Bronchial epithelial cell (primary cell): ENCODE data around the gene GAL3ST2. TPM values are rescaled to one million over a fixed set of nuclear protein-coding genes. Genes with fewer than 3 reads are reported as not detected.
"Not testable (repeated sequence)": the region's sequence is repeated elsewhere in the genome, so short reads cannot be mapped to it uniquely, and the experiment has no call there.

Source experiments
- DNase-seq: peaks from one replicate; pipeline ENCODE4 v3.0.0-alpha.2; 2010; ENCODE audit warnings: low read depth
- FAIRE-seq: peaks from 2 replicates; lab custom pipeline; 2011; peaks lifted over from hg19 to GRCh38; lab: Jason Lieb, UNC
- H3K27me3 ChIP-seq: 2 replicates; pipeline ENCODE4 v1.5.1; 2011; ENCODE audit warnings: low read length; ENCODE audit not compliant: control insufficient read depth, insufficient read depth
- H3K36me3 ChIP-seq: 2 replicates; pipeline ENCODE4 v1.5.1; 2011; ENCODE audit warnings: low read length; ENCODE audit not compliant: control insufficient read depth, insufficient read depth
- H3K4me3 ChIP-seq: 2 replicates; pipeline ENCODE4 v1.5.1; 2011; ENCODE audit warnings: mild to moderate bottlenecking, low read depth, low read length, control low read depth
- CTCF ChIP-seq: IDR thresholded peaks from 2 replicates; pipeline ENCODE4 v1.5.1; 2011; ENCODE audit warnings: mild to moderate bottlenecking, moderate library complexity, low read length, control low read depth, inconsistent platforms; ENCODE audit not compliant: insufficient read depth, severe bottlenecking
- total RNA-seq: library from RNA; depleted of rRNA; stranded (reverse); fragments of >200 nt; gene quantifications from 2 replicates; pipeline ENCODE4 v1.2.1, GENCODE V29; 2014

The GAL3ST2 gene
- total RNA-seq, 1 donor from 2014 or later, result not detected

DNA sequence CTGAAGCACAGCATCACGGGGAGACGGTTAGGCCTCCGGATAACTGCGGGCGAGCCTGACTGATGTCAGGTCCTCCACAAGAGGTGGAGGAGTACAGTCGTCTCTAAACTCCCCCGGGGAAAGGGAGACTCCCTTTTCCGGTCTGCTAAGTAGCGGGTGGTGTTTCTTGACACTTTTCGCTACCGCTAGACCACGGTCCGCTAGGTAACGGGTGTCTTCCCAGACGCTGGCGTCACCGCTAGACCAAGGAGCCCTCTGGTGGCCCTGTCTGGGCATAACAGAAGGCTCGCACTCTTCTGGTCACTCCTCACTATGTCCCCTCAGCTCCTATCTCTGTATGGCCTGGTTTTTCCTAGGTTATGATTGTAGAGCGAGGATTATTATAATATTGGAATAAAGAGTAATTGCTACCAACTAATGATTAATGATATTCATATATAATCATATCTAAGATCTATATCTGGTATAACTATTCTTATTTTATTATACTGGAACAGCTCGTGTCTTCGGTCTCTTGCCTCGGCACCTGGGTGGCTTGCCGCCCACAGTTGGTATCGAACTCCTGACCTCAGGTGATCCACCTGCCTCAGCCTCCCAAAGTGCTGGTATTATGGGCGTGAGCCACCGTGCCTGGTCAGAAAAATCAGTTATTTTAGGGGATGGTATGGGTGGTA, 44.0 kb upstream of the GAL3ST2 start:
- peak; percentile 45 for TF ChIP-seq CTCF
- not testable (repeated sequence) for H3K36me3 ChIP-seq, FAIRE-seq, H3K27me3 ChIP-seq, H3K4me3 ChIP-seq
- peak; percentile 7 for DNase-seq

DNA sequence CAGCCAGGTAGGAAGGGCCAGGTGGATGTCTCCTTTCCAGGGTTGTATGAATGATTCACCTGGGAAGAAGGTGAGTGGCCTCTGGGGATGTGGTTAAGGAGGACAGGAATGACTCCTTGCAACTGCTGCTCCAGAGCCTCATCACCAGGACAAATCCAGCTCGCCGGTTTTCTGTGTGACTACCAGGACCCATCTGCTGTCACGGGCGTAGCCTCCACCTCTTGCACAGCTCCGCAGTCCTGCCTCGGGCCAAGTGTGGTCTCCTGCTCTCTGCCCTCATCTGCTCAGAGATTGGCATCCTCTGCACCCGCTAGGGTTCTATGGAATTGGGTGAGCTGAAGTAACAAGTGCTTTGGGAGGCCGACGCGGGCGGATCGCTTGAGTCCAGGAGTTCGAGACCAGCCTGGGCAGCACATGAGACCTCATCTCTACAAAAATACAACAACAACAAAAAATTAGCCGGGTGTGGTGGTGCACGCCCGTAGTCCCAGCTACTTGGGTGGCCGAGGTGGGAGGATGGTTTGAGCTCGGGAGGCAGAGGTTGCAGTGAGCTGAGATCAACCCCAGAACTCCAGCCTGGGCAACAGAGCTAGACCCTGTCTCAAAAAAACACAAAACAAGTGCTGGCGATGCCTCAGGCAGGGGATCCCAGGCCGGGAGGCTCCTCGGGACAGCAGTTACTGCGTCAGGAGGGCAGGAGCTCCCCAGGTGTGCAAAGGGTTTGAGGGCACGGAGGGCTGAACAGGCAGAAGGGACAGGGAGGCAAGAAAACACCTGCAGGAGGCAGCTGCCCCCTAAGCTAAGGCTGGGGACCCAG, 43.0 kb upstream of the GAL3ST2 start:
- FAIRE-seq (peak; percentile 58), DNase-seq (peak; percentile 74)
- no peak for TF ChIP-seq CTCF
- H3K27me3 ChIP-seq, result no peaks in the 10 kb centered on the region
- H3K4me3 ChIP-seq, result peak overlapping the region; percentile 30
- H3K36me3 ChIP-seq, result peaks cover 2% of the 10 kb centered on the region

GRCh38 chr2:241734208-241734466, 42.5 kb upstream of the GAL3ST2 start:
- Histone ChIP-seq H3K27me3 (no peaks in the 10 kb centered on the region), H3K36me3 (peaks cover 3% of the 10 kb centered on the region), H3K4me3 (peak overlapping the region; percentile 30)
- TF ChIP-seq CTCF, result peak; percentile 2
- no peak for DNase-seq
- FAIRE-seq, result no peak

DNA sequence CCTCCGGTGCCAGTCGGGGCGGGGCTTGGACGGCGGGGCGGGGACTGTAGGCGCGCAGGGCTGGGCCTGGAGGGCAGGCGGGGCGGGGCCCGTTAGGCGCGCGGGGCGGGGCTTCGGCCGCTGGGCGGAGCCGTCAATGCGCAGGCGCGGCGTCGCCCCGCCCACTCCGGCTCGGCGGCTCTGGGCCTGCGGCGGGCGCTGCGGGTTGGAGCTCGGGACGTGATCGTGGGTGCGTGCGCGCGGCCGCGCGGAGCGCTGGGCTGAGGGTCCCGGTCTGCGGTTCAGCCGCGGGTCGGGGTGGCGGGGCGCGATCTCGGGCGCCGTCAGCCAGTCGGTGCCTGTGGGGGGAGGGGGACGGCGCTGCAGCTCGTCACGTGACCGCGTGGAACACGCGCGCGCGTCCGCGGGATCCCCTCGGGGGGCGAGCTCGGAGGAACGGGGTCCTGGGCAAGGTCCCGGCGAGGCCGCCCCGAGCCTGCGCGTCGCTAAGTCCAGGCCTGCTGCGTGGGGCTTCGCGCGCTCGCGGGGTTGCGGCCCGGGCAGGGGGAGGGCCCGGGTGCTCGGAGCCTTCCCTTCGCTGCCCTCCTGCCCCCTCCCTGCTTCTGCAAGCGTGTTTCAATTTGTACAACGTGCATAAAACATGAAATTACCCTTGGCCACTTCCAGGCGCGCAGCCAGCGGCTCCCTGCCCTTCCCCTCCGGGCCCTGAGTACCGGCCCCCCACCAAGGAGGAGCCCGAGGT, 42.0 kb upstream of the GAL3ST2 start, which contains the start of gene D2HGDH:
TSS of gene D2HGDH (plus strand) at position 164 of the 742 bp plus-strand sequence. CDS start 595 bp downstream, outside the sequence.
- no peaks in the 10 kb centered on the region for H3K27me3 ChIP-seq
- H3K36me3 ChIP-seq, result peaks cover 3% of the 10 kb centered on the region
- no peak for FAIRE-seq
- H3K4me3 ChIP-seq, result peak within 1 kb of the TSS; percentile 62
- peak; percentile 47 for DNase-seq
- TF ChIP-seq CTCF, result no peak

- TF ChIP-seq CTCF, result no peak
- FAIRE-seq (no peak), DNase-seq (no peak)
- Histone ChIP-seq H3K4me3 (no peak overlapping the region), H3K36me3 (peaks cover 3% of the 10 kb centered on the region), H3K27me3 (no peaks in the 10 kb centered on the region)
These were observed 40.5 kb upstream of the GAL3ST2 start for GRCh38 chr2:241736111-241736510.
